DOHH2 (cell line): ENCODE data around the gene DUS2.

Source experiments
- H3F3A ChIP-seq: fragments of 200-600 bp; sonication (generic), shearing (Covaris generic); 2 replicates; pipeline ENCODE4 v1.6.0; 2016; ENCODE audit warnings: antibody characterized with exemption, mild to moderate bottlenecking; ENCODE audit not compliant: control insufficient read depth, insufficient read depth
- H3K27ac ChIP-seq: fragments of 200-600 bp; sonication (generic); 2 replicates; pipeline ENCODE4 v1.5.1; 2014; ENCODE audit warnings: low read depth, mild to moderate bottlenecking, low read length, moderate library complexity
- H3K27me3 ChIP-seq: fragments of 200-600 bp; sonication (generic); 2 replicates; pipeline ENCODE4 v1.6.1; 2014; ENCODE audit warnings: mild to moderate bottlenecking, low read length, mixed read lengths; ENCODE audit not compliant: control insufficient read depth
- H3K36me3 ChIP-seq: fragments of 200-600 bp; sonication (generic); 2 replicates; pipeline ENCODE4 v1.6.1; 2014; ENCODE audit warnings: mild to moderate bottlenecking, low read length, moderate library complexity, mixed read lengths; ENCODE audit not compliant: control insufficient read depth
- H3K4me1 ChIP-seq: fragments of 200-600 bp; sonication (generic); 2 replicates; pipeline ENCODE4 v1.6.1; 2014; ENCODE audit warnings: mild to moderate bottlenecking, low read length, mixed read lengths; ENCODE audit not compliant: control insufficient read depth
- H3K4me2 ChIP-seq: fragments of 200-600 bp; sonication (generic); 2 replicates; pipeline ENCODE4 v1.6.0; 2014; ENCODE audit warnings: mild to moderate bottlenecking, low read length, moderate library complexity
- H3K4me3 ChIP-seq: fragments of 200-600 bp; sonication (generic); 2 replicates; pipeline ENCODE4 v1.5.1; 2014; ENCODE audit warnings: mild to moderate bottlenecking, low read length, mixed read lengths
- H3K79me2 ChIP-seq: fragments of 200-600 bp; sonication (generic); 2 replicates; pipeline ENCODE4 v1.6.1; 2014; ENCODE audit warnings: mild to moderate bottlenecking, low read length, mixed read lengths; ENCODE audit not compliant: control insufficient read depth
- H3K9me2 ChIP-seq: fragments of 200-600 bp; sonication (generic); replicated peaks from 2 replicates; pipeline ENCODE4 v1.6.1; 2014; ENCODE audit warnings: mild to moderate bottlenecking, low read length, mixed read lengths; ENCODE audit not compliant: control insufficient read depth
- H3K9me3 ChIP-seq: fragments of 200-600 bp; sonication (generic); 2 replicates; pipeline ENCODE4 v1.6.1; 2014; ENCODE audit warnings: antibody characterized with exemption, low read length, mixed read lengths; ENCODE audit not compliant: control insufficient read depth, insufficient read depth
- H4K20me1 ChIP-seq: fragments of 200-600 bp; sonication (generic); 2 replicates; pipeline ENCODE4 v1.6.0; 2014; ENCODE audit warnings: low read depth, mild to moderate bottlenecking, antibody characterized with exemption, low read length, moderate library complexity; ENCODE audit not compliant: control insufficient read depth, insufficient read depth
- EZH2phosphoT487 ChIP-seq: fragments of 200-600 bp; sonication (generic); IDR thresholded peaks from 2 replicates; pipeline ENCODE4 v1.6.1; 2017; ENCODE audit warnings: borderline replicate concordance, mild to moderate bottlenecking, antibody characterized with exemption, low read length, moderate library complexity, mixed read lengths
- TF ChIP-seq, protein P1 (sequence below): fragments of 200-600 bp; sonication (generic); IDR thresholded peaks from one replicate; pipeline ENCODE4 v1.5.1; 2014; ENCODE audit warnings: antibody characterized with exemption, mild to moderate bottlenecking, low read depth, low read length; ENCODE audit not compliant: poor library complexity, severe bottlenecking

DUS2 gene

GRCh38 chr16:68083861-68084503, 60.9 kb downstream of the DUS2 start:
- peak overlapping the region; percentile 84 for H3K4me2 ChIP-seq
- peak overlapping the region; percentile 74 for H3K27ac ChIP-seq
- TF ChIP-seq EZH2phosphoT487, result no peak
- TF ChIP-seq, protein P1, sequence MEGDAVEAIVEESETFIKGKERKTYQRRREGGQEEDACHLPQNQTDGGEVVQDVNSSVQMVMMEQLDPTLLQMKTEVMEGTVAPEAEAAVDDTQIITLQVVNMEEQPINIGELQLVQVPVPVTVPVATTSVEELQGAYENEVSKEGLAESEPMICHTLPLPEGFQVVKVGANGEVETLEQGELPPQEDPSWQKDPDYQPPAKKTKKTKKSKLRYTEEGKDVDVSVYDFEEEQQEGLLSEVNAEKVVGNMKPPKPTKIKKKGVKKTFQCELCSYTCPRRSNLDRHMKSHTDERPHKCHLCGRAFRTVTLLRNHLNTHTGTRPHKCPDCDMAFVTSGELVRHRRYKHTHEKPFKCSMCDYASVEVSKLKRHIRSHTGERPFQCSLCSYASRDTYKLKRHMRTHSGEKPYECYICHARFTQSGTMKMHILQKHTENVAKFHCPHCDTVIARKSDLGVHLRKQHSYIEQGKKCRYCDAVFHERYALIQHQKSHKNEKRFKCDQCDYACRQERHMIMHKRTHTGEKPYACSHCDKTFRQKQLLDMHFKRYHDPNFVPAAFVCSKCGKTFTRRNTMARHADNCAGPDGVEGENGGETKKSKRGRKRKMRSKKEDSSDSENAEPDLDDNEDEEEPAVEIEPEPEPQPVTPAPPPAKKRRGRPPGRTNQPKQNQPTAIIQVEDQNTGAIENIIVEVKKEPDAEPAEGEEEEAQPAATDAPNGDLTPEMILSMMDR, result no peak
- H3K9me2 ChIP-seq, result no peaks in the 10 kb centered on the region
- H3K27me3 ChIP-seq, result no peaks in the 10 kb centered on the region
- no peaks in the 10 kb centered on the region for H3K9me3 ChIP-seq
- H3K4me1 ChIP-seq, result peaks cover 43% of the 10 kb centered on the region
- peaks cover 35% of the 10 kb centered on the region for H3K79me2 ChIP-seq
- H3F3A ChIP-seq, result peaks cover 11% of the 10 kb centered on the region
- peak overlapping the region; percentile 85 for H3K4me3 ChIP-seq
- H3K36me3 ChIP-seq, result peaks cover 7% of the 10 kb centered on the region
- no peaks in the 10 kb centered on the region for H4K20me1 ChIP-seq

DNA sequence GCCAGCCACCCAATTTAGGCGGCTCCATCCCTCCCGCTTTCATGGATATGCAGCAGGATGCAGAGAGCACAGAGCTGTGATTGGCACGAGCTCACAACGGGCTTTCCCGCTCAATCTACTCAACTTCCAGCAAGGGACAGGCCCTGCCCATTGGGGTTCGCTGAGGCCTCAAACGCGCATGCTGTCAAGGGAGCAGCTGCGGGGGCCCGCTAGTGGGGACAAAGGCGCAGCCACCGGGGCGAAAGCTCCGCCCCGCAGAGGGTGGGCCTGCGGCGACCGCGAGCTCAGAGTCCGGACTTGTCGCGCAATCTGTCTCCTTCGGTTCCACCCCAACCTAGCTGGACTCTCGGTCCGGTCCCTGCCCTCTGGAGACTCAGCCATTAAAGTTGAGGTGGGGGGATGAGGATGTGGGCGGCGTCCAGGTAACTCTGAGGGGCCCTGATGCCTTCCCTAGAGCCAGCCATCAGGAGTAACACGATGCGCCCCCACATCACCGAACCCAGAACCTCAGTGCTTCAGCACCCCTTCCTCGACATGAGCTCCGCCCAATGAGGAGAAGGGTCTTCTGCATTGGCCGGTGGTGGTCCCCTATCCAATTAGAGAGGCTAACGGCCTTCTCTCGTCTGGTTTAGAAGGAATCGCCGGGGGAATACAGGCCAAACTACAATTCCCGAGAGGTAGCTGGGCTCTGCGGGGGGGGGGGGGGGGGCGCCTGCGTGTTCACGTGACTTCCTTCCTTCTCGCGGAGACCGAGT, 61.6 kb downstream of the DUS2 start:
- Histone ChIP-seq H3K4me3 (peak overlapping the region; percentile 85), H3K36me3 (peaks cover 2% of the 10 kb centered on the region; the same call in 1 of the 2 replicates), H4K20me1 (no peaks in the 10 kb centered on the region), H3K4me2 (peak overlapping the region; percentile 84), H3K4me1 (peaks cover 43% of the 10 kb centered on the region), H3K27ac (peak overlapping the region; percentile 74), H3K9me3 (no peaks in the 10 kb centered on the region), H3K27me3 (no peaks in the 10 kb centered on the region), H3K9me2 (no peaks in the 10 kb centered on the region), H3F3A (peaks cover 18% of the 10 kb centered on the region), H3K79me2 (peaks cover 42% of the 10 kb centered on the region)
- TF ChIP-seq, protein P1, result peak; percentile 20
- TF ChIP-seq EZH2phosphoT487, result no peak

DNA sequence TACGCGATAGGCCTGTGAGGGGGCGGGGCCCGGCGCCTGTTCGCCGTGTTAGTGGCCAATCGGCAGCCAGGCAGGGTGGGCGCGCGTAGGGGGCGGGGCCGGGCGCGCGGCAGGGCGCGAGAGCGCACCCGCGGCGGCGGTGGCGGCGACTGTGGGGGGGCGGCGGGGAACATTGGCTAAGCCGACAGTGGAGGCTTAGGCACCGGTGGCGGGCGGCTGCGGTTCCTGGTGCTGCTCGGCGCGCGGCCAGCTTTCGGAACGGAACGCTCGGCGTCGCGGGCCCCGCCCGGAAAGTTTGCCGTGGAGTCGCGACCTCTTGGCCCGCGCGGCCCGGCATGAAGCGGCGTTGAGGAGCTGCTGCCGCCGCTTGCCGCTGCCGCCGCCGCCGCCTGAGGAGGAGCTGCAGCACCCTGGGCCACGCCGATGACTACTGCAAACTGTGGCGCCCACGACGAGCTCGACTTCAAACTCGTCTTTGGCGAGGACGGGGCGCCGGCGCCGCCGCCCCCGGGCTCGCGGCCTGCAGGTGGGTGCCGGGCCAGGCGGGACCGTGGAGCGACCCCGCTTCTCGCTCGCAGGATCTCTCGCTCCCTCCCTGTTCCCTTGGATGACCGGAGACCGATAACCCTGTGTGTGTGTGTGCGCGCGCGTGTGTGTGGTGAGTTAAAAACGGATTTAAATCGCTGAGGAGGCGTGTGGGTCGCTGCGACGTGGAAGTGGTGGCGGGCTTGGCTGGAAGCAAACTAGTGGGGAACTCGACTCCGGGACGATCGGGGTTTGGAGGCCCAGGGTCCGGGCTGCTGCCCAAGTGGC, 62.4 kb downstream of the DUS2 start, which contains the start of gene NFATC3:
NFATC3 (plus strand) TSS at position 112 of the 813 bp plus-strand sequence; CDS start at position 424, 312 bp downstream.
- Histone ChIP-seq H3K27me3 (no peaks in the 10 kb centered on the region), H3K4me3 (peak within 1 kb of the TSS; percentile 85), H3K4me2 (peak within 1 kb of the TSS; percentile 86), H3F3A (peaks cover 22% of the 10 kb centered on the region), H3K27ac (peak within 1 kb of the TSS; percentile 77), H3K36me3 (no peaks in the 10 kb centered on the region), H3K79me2 (peaks cover 50% of the 10 kb centered on the region), H3K9me3 (no peaks in the 10 kb centered on the region), H3K4me1 (peaks cover 43% of the 10 kb centered on the region), H3K9me2 (no peaks in the 10 kb centered on the region), H4K20me1 (no peaks in the 10 kb centered on the region)
- TF ChIP-seq EZH2phosphoT487, result no peak
- TF ChIP-seq, protein P1, result peak; percentile 14
